ENCODE measurements around the gene DMD. TPM values are rescaled to one million over a fixed set of nuclear protein-coding genes. Genes with fewer than 3 reads are reported as not detected.

DMD gene
- total RNA-seq, 1 donor from 2014 or later, result 1.7 TPM

GRCh38 chrX:31461266-31461665, 1750.1 kb downstream of the DMD start:
- no peaks in the 10 kb centered on the region for H3K27me3 Mint-ChIP-seq (ENCODE audit: unreplicated experiment)
- no peak overlapping the region for H3K4me3 Mint-ChIP-seq (ENCODE audit: unreplicated experiment)
- H3K4me1 Mint-ChIP-seq (ENCODE audit: low read depth, unreplicated experiment), result no peaks in the 10 kb centered on the region
- H3K9me3 Mint-ChIP-seq (ENCODE audit: unreplicated experiment), result no peaks in the 10 kb centered on the region
- no peak overlapping the region for H3K27ac Mint-ChIP-seq (ENCODE audit: unreplicated experiment)
- H3K36me3 Mint-ChIP-seq (ENCODE audit: unreplicated experiment), result no peaks in the 10 kb centered on the region
- no peak for DNase-seq
- no peak for TF ChIP-seq CTCF (IDR thresholded peaks at IDR 0.05; ENCODE audit: partially characterized antibody, unreplicated experiment)

- no peaks in the 10 kb centered on the region for H3K9me3 Mint-ChIP-seq (ENCODE audit: unreplicated experiment)
- H3K4me3 Mint-ChIP-seq (ENCODE audit: unreplicated experiment), result no peak overlapping the region
- DNase-seq, result no peak
- no peaks in the 10 kb centered on the region for H3K36me3 Mint-ChIP-seq (ENCODE audit: unreplicated experiment)
- H3K27ac Mint-ChIP-seq (ENCODE audit: unreplicated experiment), result no peak overlapping the region
- no peaks in the 10 kb centered on the region for H3K4me1 Mint-ChIP-seq (ENCODE audit: low read depth, unreplicated experiment)
- TF ChIP-seq CTCF (IDR thresholded peaks at IDR 0.05; ENCODE audit: partially characterized antibody, unreplicated experiment), result no peak
- H3K27me3 Mint-ChIP-seq (ENCODE audit: unreplicated experiment), result no peaks in the 10 kb centered on the region
Measured at GRCh38 chrX:31459361-31459760, 1752.0 kb downstream of the DMD start.

GRCh38 chrX:31449965-31450364, 1761.4 kb downstream of the DMD start:
- H3K27ac Mint-ChIP-seq (ENCODE audit: unreplicated experiment), result no peak overlapping the region
- no peaks in the 10 kb centered on the region for H3K9me3 Mint-ChIP-seq (ENCODE audit: unreplicated experiment)
- no peak for TF ChIP-seq CTCF (IDR thresholded peaks at IDR 0.05; ENCODE audit: partially characterized antibody, unreplicated experiment)
- no peaks in the 10 kb centered on the region for H3K27me3 Mint-ChIP-seq (ENCODE audit: unreplicated experiment)
- DNase-seq, result no peak
- no peaks in the 10 kb centered on the region for H3K4me1 Mint-ChIP-seq (ENCODE audit: low read depth, unreplicated experiment)
- H3K36me3 Mint-ChIP-seq (ENCODE audit: unreplicated experiment), result no peaks in the 10 kb centered on the region
- no peak overlapping the region for H3K4me3 Mint-ChIP-seq (ENCODE audit: unreplicated experiment)

- no peak for DNase-seq
- H3K9me3 Mint-ChIP-seq (ENCODE audit: unreplicated experiment), result no peaks in the 10 kb centered on the region
- H3K4me1 Mint-ChIP-seq (ENCODE audit: low read depth, unreplicated experiment), result no peaks in the 10 kb centered on the region
- H3K36me3 Mint-ChIP-seq (ENCODE audit: unreplicated experiment), result no peaks in the 10 kb centered on the region
- no peak for TF ChIP-seq CTCF (IDR thresholded peaks at IDR 0.05; ENCODE audit: partially characterized antibody, unreplicated experiment)
- no peak overlapping the region for H3K4me3 Mint-ChIP-seq (ENCODE audit: unreplicated experiment)
- H3K27ac Mint-ChIP-seq (ENCODE audit: unreplicated experiment), result no peak overlapping the region
- H3K27me3 Mint-ChIP-seq (ENCODE audit: unreplicated experiment), result no peaks in the 10 kb centered on the region
Measured at GRCh38 chrX:31449081-31449480, 1762.3 kb downstream of the DMD start.

- no peak for TF ChIP-seq CTCF (IDR thresholded peaks at IDR 0.05; ENCODE audit: partially characterized antibody, unreplicated experiment)
Measured at GRCh38 chrX:31445542-31445941, 1765.8 kb downstream of the DMD start.

More at GRCh38 chrX:31445542-31445941, 1765.8 kb downstream of the DMD start:
- no peaks in the 10 kb centered on the region for H3K9me3 Mint-ChIP-seq (ENCODE audit: unreplicated experiment)
- H3K27ac Mint-ChIP-seq (ENCODE audit: unreplicated experiment), result no peak overlapping the region
- H3K36me3 Mint-ChIP-seq (ENCODE audit: unreplicated experiment), result no peaks in the 10 kb centered on the region
- H3K4me3 Mint-ChIP-seq (ENCODE audit: unreplicated experiment), result no peak overlapping the region
- no peaks in the 10 kb centered on the region for H3K27me3 Mint-ChIP-seq (ENCODE audit: unreplicated experiment)
- DNase-seq, result no peak
- H3K4me1 Mint-ChIP-seq (ENCODE audit: low read depth, unreplicated experiment), result peaks cover 3% of the 10 kb centered on the region
